Skin of body (tissue), 2 donors: ENCODE data around the gene C9orf50. TPM values are rescaled to one million over a fixed set of nuclear protein-coding genes. Genes with fewer than 3 reads are reported as not detected.
"Not testable (repeated sequence)": the region's sequence is repeated elsewhere in the genome, so short reads cannot be mapped to it uniquely, and the experiment has no call there.

Source experiments
- DNase-seq: peaks from one replicate; lab custom pipeline; 2025; lab: John Stamatoyannopoulos, UW
- total RNA-seq: library from RNA; depleted of rRNA; stranded (reverse); fragments of >200 nt; gene quantifications from one replicate; pipeline ENCODE4 v1.2.3, GENCODE V29; 2014

C9orf50 gene
- not detected for total RNA-seq

- DNase-seq, result no peak
These were observed at the start of gene C9orf50 for GRCh38 chr9:129620669-129621295. C9orf50 (minus strand) TSS chr9:129621101; CDS start chr9:129620574, 527 bp downstream.

DNA sequence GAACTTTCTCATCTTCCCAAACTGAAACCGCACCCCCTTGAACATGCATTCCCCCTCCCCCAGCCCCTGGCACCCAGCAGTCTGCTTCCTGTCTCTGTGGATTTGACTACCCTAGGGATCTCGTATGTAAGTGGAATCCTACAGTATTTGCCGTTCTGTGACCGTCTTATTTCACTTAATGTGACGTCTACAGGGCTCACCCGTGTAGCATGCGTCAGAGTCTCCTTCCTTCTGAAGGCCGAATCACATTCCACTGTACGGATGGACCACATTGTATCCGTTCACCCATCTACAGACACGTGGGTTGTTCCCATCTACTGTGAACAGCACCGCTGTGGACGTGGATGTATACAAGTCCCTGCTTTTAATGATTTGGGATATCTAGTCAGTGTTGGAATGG, 49.0 kb upstream of the C9orf50 start:
- no peak for DNase-seq

DNA sequence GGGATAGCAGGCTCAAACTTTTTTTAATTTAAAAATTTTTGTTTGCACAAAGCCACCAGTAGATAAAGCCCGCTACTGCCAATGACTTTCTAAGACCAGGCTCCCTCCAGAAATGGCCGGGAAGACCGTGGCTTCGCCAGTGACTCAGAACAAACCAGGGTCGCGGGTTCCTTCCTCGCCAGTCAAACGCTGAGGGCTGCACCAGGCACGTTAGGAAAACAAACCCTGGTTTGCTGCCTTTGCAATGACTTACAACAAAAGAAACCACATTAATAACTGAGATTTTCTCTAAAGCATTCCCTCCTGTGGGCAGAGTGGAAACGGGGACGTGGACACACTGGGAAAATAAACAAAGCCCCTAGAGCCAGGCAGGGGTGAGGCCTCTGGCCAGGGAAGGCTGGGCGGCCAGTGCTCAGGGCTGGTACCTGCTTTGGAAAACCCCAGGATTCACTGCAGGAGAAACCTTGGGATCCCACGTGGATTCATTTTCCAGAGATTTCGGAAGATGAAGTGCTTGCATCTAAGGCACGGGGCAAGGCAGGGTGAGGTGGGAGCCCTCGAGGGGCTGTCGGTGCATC, 48.3 kb upstream of the C9orf50 start:
- DNase-seq, result no peak

GRCh38 chr9:129667850-129668249, 46.9 kb upstream of the C9orf50 start:
- no peak for DNase-seq

DNA sequence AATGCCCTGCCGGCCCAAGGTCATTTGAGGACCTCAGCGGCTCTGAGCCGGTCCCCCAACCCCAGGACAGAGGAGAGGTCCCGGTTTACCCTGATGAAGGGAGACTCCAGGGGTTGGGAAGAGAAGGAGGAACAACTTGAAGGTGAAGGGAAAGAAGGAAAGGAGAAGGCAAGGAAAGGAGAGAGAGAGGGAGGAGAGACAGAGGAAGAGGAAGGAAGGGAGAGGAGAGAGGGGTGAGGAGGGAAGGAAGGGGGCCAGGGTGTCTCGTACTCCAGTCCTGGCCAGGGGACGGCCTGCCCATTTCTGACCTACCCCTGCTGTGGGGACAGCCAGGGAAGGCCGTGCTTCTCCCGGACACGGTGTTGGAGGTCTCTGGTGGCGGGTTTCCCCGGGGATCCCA, 46.5 kb upstream of the C9orf50 start:
- no peak for DNase-seq

- DNase-seq, result no peak
These were observed 45.7 kb upstream of the C9orf50 start for GRCh38 chr9:129666575-129666974.

- DNase-seq, result no peak
These were observed 45.1 kb upstream of the C9orf50 start for GRCh38 chr9:129665814-129666520.

- peak; percentile 66 for DNase-seq
These were observed 44.5 kb upstream of the C9orf50 start, which contains the start of gene PRRX2 for GRCh38 chr9:129665389-129665775. PRRX2 (plus strand) TSS chr9:129665647; CDS start chr9:129665868, 221 bp downstream.

- DNase-seq, result no peak
These were observed 44.0 kb upstream of the C9orf50 start for GRCh38 chr9:129664746-129665388.

- DNase-seq, result not testable (repeated sequence)
These were observed 41.3 kb upstream of the C9orf50 start for GRCh38 chr9:129662239-129662638.

DNA sequence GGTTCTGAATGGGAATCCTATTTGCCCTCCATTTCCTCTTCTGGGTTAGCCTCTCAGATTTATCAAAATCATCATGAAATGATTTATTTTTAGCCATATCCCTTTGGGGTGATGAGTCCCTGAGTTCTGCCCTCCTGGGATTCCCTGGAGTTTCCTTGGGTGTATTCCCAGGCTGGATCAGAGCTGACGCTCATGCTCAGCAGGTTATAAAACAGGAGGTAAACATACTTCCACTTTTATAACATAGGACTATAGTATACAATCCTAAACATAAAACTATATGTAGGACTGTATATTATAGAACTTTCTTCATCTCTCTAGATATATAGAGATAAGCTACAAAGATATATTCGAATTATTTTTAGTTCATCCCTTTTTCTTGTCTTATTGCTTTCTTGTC, 40.1 kb upstream of the C9orf50 start:
- no peak for DNase-seq

DNA sequence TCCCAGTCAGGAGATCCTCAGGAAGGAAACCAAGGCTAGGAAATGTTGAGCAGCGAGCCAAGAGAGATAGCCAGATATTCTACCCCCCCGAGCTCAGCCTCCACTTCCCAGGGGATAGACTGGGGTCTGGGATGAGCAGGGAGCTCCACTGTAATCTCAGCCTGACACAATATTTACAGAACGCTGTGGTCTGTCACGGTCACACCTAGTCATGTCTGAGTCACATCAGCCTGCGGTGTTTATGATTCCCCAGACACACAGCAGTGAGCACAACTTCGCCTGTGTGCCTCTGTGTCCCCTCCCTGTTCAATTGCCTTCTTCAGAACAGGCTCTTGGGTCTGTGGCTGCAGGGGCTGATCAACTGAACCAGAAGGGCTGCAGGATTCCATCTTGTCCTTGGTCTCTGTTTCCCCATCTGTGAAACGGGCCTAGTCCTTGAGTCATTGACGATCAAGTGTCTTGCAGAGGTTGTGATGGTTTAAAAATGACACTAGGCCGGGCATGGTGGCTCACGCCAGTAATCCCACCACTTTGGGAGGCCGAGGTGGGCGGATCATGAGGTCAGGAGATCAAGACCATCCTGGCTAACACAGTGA, 36.0 kb upstream of the C9orf50 start:
- DNase-seq, result no peak

GRCh38 chr9:129655696-129656095, 34.8 kb upstream of the C9orf50 start:
- no peak for DNase-seq

- DNase-seq, result no peak
These were observed 34.3 kb upstream of the C9orf50 start for GRCh38 chr9:129655154-129655553.

GRCh38 chr9:129654554-129655040, 33.7 kb upstream of the C9orf50 start:
- DNase-seq, result no peak

DNA sequence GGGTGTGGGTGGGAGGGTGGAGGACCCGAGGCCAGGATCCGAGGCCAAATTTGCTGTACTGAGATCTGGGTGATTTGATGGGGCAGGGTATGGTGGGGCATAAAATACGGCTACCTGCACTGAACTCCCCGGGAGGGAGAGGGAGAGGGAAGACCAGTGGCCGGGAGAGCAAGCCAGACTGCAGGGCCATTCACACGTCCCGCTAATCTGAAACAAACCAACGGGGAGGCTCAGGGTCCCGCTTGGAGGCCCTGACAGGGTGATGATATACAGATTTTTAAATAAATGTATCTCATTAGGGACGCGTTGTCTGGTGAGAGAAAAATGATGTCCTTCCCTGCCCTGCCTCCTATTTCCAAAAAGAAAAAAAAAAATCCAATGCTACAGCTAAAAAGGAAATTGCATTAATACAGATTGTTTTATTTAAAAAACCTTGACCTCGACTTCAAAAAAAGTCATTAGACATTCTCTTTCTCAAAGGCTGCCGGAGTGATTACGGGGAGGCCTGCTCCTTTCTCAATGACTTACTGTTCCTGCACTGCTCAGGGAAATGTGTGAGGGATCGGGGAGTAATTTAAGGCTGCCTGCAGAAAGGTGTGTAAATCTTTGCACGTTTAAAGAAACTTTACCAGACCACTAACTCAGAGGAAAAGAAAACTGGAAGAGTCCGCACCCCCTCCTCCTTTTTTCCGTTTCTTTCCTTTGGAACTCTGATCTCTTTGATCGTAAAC, 33.1 kb upstream of the C9orf50 start:
- no peak for DNase-seq

- no peak for DNase-seq
These were observed 29.9 kb upstream of the C9orf50 start for GRCh38 chr9:129650680-129651235.

DNA sequence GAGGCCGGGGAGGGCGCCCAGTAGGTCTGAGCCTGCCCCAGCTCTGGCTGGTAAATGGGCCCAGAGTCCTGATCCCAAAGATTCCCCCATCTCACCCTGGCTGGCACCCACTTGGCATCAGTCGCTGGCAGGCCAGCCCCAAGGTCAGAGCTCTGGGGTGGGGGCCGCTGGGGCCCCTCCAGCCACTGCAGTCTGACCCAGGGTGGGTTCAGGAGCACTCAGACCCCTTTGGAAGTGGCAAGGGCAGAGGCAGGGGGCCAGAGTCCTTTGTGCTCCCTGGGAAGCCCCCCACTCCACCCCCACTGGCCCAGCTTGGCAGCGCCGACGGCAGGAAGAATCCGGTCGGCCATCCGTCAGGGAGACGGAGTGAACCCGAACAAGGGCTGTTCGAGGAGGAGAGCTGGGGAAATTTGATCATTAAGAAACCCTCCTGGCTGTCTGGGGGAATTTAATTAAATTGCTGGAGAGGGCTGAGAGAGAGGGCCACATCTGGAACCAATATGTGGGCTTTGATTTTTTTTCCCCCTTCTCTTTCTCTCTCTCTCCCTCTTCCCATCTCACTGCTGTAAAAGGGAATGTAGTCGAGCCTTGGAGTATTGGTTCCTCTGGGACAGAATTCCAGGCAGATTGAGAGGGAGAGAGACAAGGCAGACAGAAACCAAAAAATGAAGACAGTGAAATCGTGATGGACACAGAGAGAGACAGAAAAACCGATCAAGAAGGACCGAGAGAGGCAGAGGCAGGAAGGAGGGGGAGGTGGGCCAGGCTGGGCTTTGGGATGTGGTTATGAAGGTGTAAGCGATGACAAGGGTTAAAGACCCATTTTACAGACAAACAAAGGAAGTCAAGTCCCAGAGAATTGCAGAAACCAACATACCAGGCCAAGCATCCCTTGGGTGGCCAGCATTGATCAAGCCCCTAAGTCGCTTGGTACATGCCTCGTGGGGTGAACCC, 29.1 kb upstream of the C9orf50 start:
- DNase-seq, result peak; percentile 83

DNA sequence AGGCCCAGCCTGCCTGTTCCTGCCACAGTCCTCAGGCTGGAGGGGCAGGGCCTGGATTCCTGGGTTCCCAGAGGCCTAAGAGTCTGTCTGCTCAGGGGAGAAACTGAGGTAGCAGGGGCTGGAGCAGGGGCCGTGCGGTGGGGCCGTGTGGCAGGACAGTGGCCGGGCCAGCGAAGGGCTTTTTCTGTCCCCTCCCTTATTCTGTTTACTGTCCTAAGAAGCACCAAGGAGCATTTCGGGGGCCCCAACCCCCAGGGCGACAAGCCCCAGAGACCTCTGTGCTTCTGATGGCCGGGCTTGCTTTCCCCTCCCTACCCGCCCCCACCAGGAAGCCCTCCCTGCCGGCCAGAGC, 27.8 kb upstream of the C9orf50 start:
- no peak for DNase-seq
